Measurements from ENCODE around the gene MED16. TPM values are rescaled to one million over a fixed set of nuclear protein-coding genes. Genes with fewer than 3 reads are reported as not detected.

Gene MED16
- total and polyA plus RNA-seq, 2 of the 13 experiments (the other 11 are each of a cell fraction or from before 2014, with no cell fraction given): 13.3 to 14.8 TPM

- TF ChIP-seq ZNF280D (CRISPR knock-in tag; IDR thresholded peaks at IDR 0.05) (peak; percentile 71), SSRP1 (CRISPR knock-in tag; IDR thresholded peaks at IDR 0.05) (peak; percentile 90), FLYWCH1 (CRISPR knock-in tag; IDR thresholded peaks at IDR 0.05) (no peak), ZNF343 (CRISPR knock-in tag; IDR thresholded peaks at IDR 0.05) (0 out of 2 replicates have a peak, but pooled peaks have one; percentile 58), SOX5 (CRISPR knock-in tag; IDR thresholded peaks at IDR 0.05; ENCODE audit: borderline replicate concordance) (peak; percentile 86), ZNF713 (CRISPR knock-in tag; IDR thresholded peaks at IDR 0.05) (0 out of 2 replicates have a peak, but pooled peaks have one; percentile 57), NCOA1 (CRISPR knock-in tag; IDR thresholded peaks at IDR 0.05) (no peak), ZNF496 (CRISPR knock-in tag; IDR thresholded peaks at IDR 0.05; ENCODE audit: insufficient replicate concordance) (no peak), NFAT5 (CRISPR knock-in tag; IDR thresholded peaks at IDR 0.05) (no peak; the same call in 1 of the 2 replicates), IKZF4 (CRISPR knock-in tag; IDR thresholded peaks at IDR 0.05; ENCODE audit: borderline replicate concordance, low read depth, not compliant biosample characterization) (peak; percentile 44), ZNF260 (CRISPR knock-in tag; IDR thresholded peaks at IDR 0.05; ENCODE audit: borderline replicate concordance, low read depth) (no peak), ZNF484 (CRISPR knock-in tag; IDR thresholded peaks at IDR 0.05; ENCODE audit: borderline replicate concordance, low read depth) (no peak), GATAD2A (CRISPR knock-in tag; IDR thresholded peaks at IDR 0.05) (peak; percentile 95), TCF12 (IDR thresholded peaks at IDR 0.05) (no peak), TCF12 (CRISPR knock-in tag; IDR thresholded peaks at IDR 0.05) (peak; percentile 85; the same call in 1 of the 2 replicates), MXD4 (CRISPR knock-in tag; IDR thresholded peaks at IDR 0.05) (peak; percentile 98), TARDBP (CRISPR knock-in tag; IDR thresholded peaks at IDR 0.05) (peak; percentile 88), ZNF776 (CRISPR knock-in tag; IDR thresholded peaks at IDR 0.05) (peak; percentile 48; the same call in 1 of the 2 replicates), THYN1 (CRISPR knock-in tag; IDR thresholded peaks at IDR 0.05; ENCODE audit: borderline replicate concordance, low read depth) (no peak)
Measured at GRCh38 chr19:934865-935479, 42.0 kb upstream of the MED16 start (continued).
